Lower leg skin (tissue), 4 donors: ENCODE results near the gene ASB9. TPM values are rescaled to one million over a fixed set of nuclear protein-coding genes. Genes with fewer than 3 reads are reported as not detected.

ENCODE experiments used
- DNase-seq, 2 donors: peaks; one replicate each; pipeline ENCODE4 v3.0.0-alpha.2; 2019; ENCODE audit warnings: low spot score in 2 of 2
- H3K4me3 ChIP-seq: fragments of 200-600 bp; sonication (generic); 2 replicates; pipeline ENCODE4 v1.5.1; 2017; ENCODE audit warnings: mild to moderate bottlenecking, low read depth; ENCODE audit not compliant: poor library complexity, severe bottlenecking
- POLR2A ChIP-seq, 2 donors: fragments of 450-650 bp; IDR thresholded peaks; one replicate each; pipeline ENCODE4 v1.6.1; 2016 to 2017; ENCODE audit warnings: antibody characterized with exemption in 2 of 2, mild to moderate bottlenecking in 1 of 2, moderate library complexity in 1 of 2
- WGBS, 2 donors: methylation state at CpG; one replicate each; pipeline ENCODE4 v1.1.5; 2018; 5-methylcytosine and 5-hydroxymethylcytosine counted together
- intact Hi-C: fragments of 100-400 bp; cut with DNase I; formaldehyde crosslinking; loops from one replicate; pipeline ENCODE4 v1.15.0; 2023; ENCODE audit warnings: low total_unique reads
- total RNA-seq, 4 donors: library from RNA; depleted of rRNA; stranded (reverse); fragments of >200 nt; gene quantifications; one replicate each; pipeline ENCODE4 v1.1.0, GENCODE V29; 2016
- TF ChIP-seq, protein P1 (sequence below), 3 donors: fragments of 450-650 bp; IDR thresholded peaks; one replicate each; pipeline ENCODE4 v1.5.1; 2016; ENCODE audit warnings: antibody characterized with exemption in 3 of 3, mild to moderate bottlenecking in 3 of 3, moderate library complexity in 2 of 3

Gene ASB9
- total RNA-seq, 4 donors from 2014 or later = 1.7 to 7.0 TPM; not detected in 2

DNA sequence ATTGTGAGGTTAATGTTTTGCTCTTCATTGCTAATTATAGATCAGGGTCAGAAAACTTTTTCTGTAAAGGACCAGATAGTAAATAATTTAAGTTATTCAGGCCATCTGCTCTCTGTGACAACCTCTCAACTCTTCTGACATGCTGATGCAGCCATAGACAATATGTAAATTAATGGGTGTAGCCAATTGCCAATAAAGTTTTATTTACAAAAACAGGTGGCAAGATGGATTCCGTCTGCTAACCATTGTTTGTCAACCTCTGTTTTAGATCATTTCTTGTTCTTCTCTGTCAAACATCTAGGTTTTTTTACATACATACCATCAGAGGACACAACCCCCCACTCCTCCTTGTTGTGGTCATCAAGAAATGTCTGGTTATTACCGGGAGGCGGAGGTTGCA, 33.7 kb downstream of the ASB9 start:
- TF ChIP-seq POLR2A (IDR thresholded peaks at IDR 0.05) = no peak
- TF ChIP-seq, protein P1, sequence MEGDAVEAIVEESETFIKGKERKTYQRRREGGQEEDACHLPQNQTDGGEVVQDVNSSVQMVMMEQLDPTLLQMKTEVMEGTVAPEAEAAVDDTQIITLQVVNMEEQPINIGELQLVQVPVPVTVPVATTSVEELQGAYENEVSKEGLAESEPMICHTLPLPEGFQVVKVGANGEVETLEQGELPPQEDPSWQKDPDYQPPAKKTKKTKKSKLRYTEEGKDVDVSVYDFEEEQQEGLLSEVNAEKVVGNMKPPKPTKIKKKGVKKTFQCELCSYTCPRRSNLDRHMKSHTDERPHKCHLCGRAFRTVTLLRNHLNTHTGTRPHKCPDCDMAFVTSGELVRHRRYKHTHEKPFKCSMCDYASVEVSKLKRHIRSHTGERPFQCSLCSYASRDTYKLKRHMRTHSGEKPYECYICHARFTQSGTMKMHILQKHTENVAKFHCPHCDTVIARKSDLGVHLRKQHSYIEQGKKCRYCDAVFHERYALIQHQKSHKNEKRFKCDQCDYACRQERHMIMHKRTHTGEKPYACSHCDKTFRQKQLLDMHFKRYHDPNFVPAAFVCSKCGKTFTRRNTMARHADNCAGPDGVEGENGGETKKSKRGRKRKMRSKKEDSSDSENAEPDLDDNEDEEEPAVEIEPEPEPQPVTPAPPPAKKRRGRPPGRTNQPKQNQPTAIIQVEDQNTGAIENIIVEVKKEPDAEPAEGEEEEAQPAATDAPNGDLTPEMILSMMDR (IDR thresholded peaks at IDR 0.05) = no peak
- intact Hi-C loops = no loop called here
- DNase-seq = no peak
- WGBS, 2 donors = 83 to 90% methylated on average over 3 of the region's 3 CpGs
- H3K4me3 ChIP-seq = no peak overlapping the region

- WGBS, 2 donors = 27 to 29% methylated on average over 1 of the region's 1 CpG
- DNase-seq = no peak
- TF ChIP-seq POLR2A (IDR thresholded peaks at IDR 0.05) = no peak
- TF ChIP-seq, protein P1 (IDR thresholded peaks at IDR 0.05) = no peak
- intact Hi-C loops = no loop called here
- no peak overlapping the region for H3K4me3 ChIP-seq
Observed at GRCh38 chrX:15235001-15235400, 34.9 kb downstream of the ASB9 start.

DNA sequence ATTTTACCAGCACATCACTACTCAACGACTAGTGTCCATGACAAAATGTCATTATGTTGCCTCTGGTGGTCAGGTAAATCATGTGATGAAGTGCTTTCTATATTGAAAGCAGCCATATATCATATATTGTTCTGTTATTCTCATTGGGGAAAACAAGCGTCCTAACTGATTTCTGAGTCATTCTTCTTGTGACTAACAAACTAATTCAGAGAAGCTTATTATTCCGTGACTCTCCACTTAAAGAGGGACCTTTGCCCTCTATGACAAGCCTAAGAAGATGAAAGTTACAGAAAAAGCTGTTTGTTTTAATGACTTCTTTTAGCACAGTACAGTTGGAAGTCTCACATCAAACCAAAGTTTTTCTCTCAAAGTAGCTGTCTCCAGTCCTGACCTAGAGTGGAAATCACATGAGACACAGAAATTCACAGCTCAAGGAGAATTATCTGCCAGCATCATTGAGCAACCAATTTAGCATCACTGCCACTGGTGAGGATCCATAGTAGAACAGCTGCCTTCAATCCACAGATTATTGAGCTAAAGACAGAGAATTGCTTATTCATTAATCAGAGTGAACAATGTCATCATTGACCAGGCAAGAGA, 36.4 kb downstream of the ASB9 start:
- DNase-seq = no peak
- 37 to 51% methylated on average over 3 of the region's 3 CpGs for WGBS, 2 donors
- intact Hi-C loops = no loop called here
- no peak overlapping the region for H3K4me3 ChIP-seq
- TF ChIP-seq, protein P1 (IDR thresholded peaks at IDR 0.05) = no peak
- TF ChIP-seq POLR2A (IDR thresholded peaks at IDR 0.05) = no peak

DNA sequence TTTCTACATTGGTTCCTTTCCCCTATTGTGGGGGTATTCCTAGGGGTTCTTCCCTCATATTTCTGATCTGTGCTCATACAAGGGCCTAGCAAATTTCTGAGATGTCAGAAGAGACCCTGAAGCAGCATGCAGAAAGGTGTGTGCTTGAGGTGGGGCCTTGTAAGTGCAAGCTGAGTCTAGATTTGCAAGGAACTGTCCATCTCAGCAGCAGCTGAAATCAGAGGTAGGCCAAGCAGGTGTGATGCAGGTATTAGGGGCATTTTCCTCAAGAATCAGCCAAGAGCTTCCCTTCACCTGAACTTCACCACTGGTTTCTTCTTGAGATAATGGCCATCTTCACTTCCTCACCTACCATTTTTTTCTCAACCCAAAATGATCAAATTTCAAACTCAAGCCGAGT, 45.1 kb downstream of the ASB9 start:
- intact Hi-C loops = no loop called here
- H3K4me3 ChIP-seq = no peak overlapping the region
- WGBS, 2 donors = 88 to 100% methylated on average over 1 of the region's 1 CpG
- DNase-seq = no peak
- no peak for TF ChIP-seq POLR2A (IDR thresholded peaks at IDR 0.05)
- TF ChIP-seq, protein P1 (IDR thresholded peaks at IDR 0.05) = no peak

- H3K4me3 ChIP-seq = no peak overlapping the region
- no peak for TF ChIP-seq POLR2A (IDR thresholded peaks at IDR 0.05)
- TF ChIP-seq, protein P1 (IDR thresholded peaks at IDR 0.05) = no peak
- intact Hi-C loops = no loop called here
- DNase-seq = no peak
Observed at GRCh38 chrX:15221321-15221720, 48.6 kb downstream of the ASB9 start.

GRCh38 chrX:15217161-15217560, 52.7 kb downstream of the ASB9 start:
- intact Hi-C loops = no loop called here
- WGBS, 2 donors = 56 to 69% methylated on average over 1 of the region's 1 CpG
- no peak for DNase-seq
- TF ChIP-seq, protein P1 (IDR thresholded peaks at IDR 0.05) = no peak
- TF ChIP-seq POLR2A (IDR thresholded peaks at IDR 0.05) = no peak
- no peak overlapping the region for H3K4me3 ChIP-seq
